ENCODE measurements around the gene CARM1.

CARM1 gene

GRCh38 chr19:10911579-10912363, 40.4 kb downstream of the CARM1 start:
- no peak for DNase-seq

GRCh38 chr19:10912619-10913018, 41.3 kb downstream of the CARM1 start:
- no peak for DNase-seq

GRCh38 chr19:10913716-10914340, 42.5 kb downstream of the CARM1 start:
- no peak for DNase-seq

GRCh38 chr19:10915130-10916091, 44.1 kb downstream of the CARM1 start:
- peak; percentile 19 for DNase-seq

DNA sequence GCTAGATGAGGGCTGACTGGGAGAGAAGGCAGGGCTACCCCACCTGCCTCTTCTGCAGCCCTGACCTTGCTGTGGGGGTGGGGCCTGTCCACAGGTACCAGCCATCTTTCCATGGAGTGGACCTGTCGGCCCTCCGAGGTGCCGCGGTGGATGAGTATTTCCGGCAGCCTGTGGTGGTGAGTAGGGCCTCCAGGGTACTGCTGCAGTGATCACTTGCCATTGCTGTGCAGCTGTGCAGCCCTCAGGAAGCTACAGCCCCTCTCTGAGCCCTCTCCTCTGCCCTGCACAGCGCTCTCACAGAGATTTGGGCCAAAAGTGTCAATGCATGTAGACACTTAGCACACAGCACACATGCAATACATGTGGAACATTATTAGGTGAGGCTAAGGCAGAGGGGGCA, 45.2 kb downstream of the CARM1 start:
- no peak for DNase-seq

DNA sequence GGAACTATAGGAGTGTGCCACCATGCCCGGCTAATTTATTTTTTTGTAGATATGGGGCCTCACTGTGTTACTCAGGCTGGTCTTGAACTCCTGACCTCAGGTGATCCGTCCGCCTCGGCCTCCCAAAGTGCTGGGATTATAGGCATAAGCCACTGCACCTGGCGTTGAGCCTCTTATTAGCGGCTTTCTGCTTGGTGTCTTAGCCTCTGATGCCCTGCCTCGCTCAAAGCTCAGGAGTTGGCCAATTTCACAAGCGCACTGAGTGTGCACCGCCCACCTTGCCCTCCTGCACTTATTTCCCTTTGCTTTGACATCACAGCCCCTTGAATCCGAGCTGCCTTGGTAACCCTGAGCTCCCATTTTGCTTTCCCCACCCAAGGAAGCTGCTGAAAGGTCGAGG, 47.0 kb downstream of the CARM1 start:
- no peak for DNase-seq

DNA sequence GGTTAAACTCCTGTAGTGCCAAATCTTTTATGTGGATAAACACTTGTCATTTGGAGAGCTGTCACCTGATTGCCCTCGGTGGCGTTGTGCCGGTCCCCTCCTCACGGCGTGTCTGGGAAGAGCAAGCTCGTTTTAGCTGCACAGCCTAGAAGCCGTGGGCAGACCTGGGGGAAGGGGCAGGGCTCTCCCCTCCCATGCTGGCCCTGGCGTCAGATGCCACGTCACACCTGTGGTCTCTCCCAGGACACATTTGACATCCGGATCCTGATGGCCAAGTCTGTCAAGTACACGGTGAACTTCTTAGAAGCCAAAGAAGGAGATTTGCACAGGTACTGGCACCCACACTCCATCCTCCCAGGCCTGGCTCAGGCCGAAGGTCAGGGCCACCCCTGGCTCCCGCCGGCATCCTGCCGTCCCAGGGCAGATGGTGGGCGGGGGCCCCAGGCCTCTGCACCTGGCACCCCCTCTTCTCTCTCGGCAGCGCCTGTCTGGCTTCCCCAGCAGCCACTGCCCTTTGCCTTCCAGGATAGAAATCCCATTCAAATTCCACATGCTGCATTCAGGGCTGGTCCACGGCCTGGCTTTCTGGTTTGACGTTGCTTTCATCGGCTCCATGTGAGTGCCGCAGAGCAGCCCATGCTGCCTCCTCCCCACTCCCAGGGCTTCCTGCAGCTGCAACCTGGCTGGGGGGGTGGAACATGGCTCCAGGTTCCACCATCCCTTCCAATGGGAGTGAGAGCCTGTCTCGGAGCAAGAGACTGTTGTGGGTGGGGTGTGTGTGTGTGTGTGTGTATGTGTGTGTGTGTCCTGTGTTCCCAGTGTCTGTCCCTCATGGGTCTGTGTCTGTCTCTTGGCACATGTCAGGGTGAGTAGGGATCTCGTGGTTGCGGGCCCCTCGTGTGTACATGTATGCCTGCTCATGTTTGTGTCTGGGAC, 48.3 kb downstream of the CARM1 start:
- DNase-seq, result no peak

- DNase-seq, result no peak
Measured at GRCh38 chr19:10920288-10920655, 48.9 kb downstream of the CARM1 start.

- DNase-seq, result no peak
Measured at GRCh38 chr19:10920781-10921180, 49.4 kb downstream of the CARM1 start.

DNA sequence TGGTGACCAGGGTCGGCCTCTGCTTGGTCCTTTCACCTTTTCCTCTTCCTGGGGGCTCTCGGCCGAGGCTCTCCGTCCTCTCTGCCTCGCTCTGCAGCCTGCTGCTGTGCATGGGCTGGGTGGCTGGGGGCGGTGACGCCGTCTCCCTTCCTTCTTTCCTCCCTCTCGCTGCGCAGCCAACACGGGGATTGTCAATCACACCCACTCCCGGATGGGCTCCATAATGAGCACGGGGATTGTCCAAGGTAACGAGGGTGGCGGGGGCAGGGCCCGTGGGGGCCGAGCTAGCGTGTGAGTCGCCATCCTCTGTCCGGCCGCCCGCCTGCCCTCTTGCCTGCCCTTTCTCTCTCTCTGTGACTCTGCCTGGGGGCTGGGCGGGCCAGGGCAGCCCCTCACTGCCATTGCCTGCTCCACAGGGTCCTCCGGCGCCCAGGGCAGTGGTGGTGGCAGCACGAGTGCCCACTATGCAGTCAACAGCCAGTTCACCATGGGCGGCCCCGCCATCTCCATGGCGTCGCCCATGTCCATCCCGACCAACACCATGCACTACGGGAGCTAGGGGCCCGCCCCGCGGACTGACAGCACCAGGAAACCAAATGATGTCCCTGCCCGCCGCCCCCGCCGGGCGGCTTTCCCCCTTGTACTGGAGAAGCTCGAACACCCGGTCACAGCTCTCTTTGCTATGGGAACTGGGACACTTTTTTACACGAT, 50.0 kb downstream of the CARM1 start:
- DNase-seq, result no peak

DNA sequence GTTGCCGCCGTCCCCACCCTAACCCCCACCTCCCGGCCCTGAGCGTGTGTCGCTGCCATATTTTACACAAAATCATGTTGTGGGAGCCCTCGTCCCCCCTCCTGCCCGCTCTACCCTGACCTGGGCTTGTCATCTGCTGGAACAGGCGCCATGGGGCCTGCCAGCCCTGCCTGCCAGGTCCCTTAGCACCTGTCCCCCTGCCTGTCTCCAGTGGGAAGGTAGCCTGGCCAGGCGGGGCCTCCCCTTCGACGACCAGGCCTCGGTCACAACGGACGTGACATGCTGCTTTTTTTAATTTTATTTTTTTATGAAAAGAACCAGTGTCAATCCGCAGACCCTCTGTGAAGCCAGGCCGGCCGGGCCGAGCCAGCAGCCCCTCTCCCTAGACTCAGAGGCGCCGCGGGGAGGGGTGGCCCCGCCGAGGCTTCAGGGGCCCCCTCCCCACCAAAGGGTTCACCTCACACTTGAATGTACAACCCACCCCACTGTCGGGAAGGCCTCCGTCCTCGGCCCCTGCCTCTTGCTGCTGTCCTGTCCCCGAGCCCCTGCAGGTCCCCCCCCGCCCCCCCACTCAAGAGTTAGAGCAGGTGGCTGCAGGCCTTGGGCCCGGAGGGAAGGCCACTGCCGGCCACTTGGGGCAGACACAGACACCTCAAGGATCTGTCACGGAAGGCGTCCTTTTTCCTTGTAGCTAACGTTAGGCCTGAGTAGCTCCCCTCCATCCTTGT, 50.7 kb downstream of the CARM1 start:
- DNase-seq, result no peak

- no peak for DNase-seq
Measured at GRCh38 chr19:10922638-10923014, 51.3 kb downstream of the CARM1 start.

- no peak for DNase-seq
Measured at GRCh38 chr19:10923260-10924112, 52.1 kb downstream of the CARM1 start.

- no peak for DNase-seq
Measured at GRCh38 chr19:10924597-10924996, 53.2 kb downstream of the CARM1 start.

DNA sequence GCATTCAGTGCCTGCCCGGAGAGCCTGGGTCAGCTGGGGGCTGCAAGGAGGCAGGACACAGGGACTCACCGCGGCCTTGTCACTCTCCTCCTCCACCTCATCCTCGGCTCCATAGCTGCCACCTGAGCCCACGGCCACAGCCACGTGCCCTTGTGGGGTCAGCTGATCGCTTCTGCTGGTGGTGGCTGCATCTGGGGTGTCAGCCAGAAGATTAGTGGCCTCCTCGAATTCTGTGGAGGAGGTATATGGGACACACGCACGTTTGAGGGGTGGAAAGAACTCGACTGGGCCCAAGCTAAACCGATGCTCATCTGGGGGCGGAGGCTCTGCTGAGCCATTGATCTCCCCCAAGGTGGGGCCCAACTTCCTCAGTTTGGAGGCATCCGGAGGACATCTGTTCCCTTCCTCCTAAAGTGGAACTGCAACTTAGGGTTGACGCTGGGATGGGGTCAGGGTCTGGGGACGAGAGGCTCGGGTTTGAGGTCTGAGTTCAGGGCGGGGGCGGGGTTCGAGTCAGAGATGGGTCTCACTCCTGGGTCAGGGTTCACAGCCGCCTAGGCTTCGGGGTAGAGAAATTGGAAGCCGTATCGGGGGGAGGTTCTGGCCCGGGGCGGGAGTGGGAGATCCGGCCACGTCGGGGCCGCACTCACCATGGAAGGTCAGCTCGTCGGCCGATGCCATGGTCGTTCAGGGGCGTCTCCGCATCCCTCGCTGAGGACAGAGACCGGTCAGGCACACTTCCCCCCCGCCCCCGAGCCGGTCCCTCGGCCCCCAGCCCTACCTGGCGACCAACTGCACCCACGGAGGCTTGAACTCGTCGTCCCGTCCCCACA, 56.6 kb downstream of the CARM1 start:
- DNase-seq, result no peak

DNA sequence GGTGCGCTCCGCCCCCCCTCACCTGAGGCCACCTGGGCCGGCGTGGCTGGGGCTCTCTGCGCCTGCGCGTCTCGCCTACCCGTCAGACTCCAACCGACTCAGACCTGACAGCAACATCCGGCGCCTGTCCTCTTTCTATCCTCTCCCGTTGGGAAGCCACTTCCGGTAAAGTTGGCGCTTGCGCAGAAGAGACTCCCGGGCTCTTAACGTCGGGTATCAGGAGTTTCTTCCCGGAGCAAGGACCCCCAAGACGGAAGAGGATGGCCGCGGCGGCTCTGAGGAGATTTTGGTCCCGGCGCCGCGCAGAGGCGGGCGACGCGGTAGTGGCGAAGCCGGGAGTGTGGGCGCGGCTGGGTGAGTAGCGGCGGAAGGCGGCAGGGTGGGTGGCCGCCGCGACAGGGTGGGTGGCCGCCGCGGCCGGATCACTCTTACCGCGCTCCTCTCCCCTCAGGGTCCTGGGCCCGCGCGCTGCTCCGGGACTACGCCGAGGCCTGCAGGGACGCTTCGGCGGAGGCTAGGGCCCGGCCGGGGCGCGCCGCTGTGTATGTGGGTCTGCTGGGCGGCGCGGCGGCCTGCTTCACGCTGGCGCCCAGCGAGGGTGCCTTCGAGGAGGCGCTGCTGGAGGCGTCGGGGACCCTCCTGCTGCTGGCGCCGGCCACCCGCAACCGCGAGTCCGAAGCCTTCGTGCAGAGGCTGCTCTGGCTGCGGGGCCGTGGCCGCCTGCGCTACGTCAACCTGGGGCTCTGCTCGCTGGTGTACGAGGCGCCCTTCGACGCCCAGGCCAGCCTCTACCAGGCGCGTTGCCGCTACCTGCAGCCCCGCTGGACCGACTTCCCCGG, 57.4 kb downstream of the CARM1 start, which contains the start of the genes TIMM29 and YIPF2:
Gene TIMM29, plus strand, starts transcription at position 249 of the 839 bp plus-strand sequence. Its CDS starts 12 bp downstream, at position 261.
Gene YIPF2, minus strand, starts transcription at position 77 of the 839 bp plus-strand sequence. CDS start 229 bp downstream, outside the sequence.
- peak; percentile 95 for DNase-seq

DNA sequence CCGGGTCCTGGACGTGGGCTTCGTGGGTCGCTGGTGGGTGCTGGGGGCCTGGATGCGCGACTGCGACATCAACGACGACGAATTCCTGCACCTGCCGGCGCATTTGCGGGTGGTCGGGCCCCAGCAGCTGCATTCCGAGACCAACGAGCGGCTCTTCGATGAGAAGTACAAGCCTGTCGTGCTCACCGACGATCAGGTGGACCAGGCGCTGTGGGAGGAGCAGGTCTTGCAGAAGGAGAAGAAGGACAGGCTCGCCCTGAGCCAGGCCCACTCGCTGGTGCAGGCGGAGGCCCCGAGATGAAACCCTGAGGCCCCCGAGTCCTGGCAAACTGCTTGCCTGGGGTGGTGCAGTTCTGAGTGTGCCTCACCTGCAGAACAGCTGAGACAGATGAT, 58.0 kb downstream of the CARM1 start:
- DNase-seq, result no peak
